ENCODE measurements around the gene PSMB7. TPM values are rescaled to one million over a fixed set of nuclear protein-coding genes. Genes with fewer than 3 reads are reported as not detected.
A peak's percentile ranks its signal among the peaks of the same experiment; 100 is the strongest.

PSMB7 gene
- total and polyA plus RNA-seq, 2 of the 4 experiments (the other 2 are of a cell fraction): 340 to 430 TPM

GRCh38 chr9:124452326-124452725, 37.1 kb upstream of the PSMB7 start:
- no peak for DNase-seq
- intact Hi-C loops (cut with micrococcal nuclease) (no loop called here), dilution Hi-C loops (cut with HindIII; ENCODE audit: low sequenced_read_pairs, unreplicated experiment) (no loop called here), in situ Hi-C loops (cut with MboI; ENCODE audit: low sequenced_read_pairs) (no loop called here)
- Histone ChIP-seq H3K27ac (ENCODE audit: insufficient read depth, low read length) (no peak overlapping the region), H3K27me3 (ENCODE audit: control insufficient read depth, insufficient read depth, low read length) (peaks cover 68% of the 10 kb centered on the region), H3K56ac (ENCODE audit: extremely low read depth, insufficient read depth, low read length) (no peak overlapping the region), H3K79me1 (ENCODE audit: low read depth in 1 of 2, low read length in 2 of 2) (no peaks in the 10 kb centered on the region), H4K91ac (ENCODE audit: insufficient read depth, low read depth, low read length) (no peak overlapping the region), H2AFZ (replicated peaks; ENCODE audit: low read length, poor library complexity) (peak overlapping the region; percentile 24), H3K4me1 (ENCODE audit: control insufficient read depth, insufficient read depth, low read length) (no peaks in the 10 kb centered on the region), H3K23ac (ENCODE audit: low read depth, low read length) (no peak overlapping the region), H2BK20ac (ENCODE audit: low read depth, low read length) (no peak overlapping the region), H2AK9ac (replicated peaks; ENCODE audit: low read depth, low read length, poor library complexity) (no peak overlapping the region), H3K9ac (ENCODE audit: low read depth, low read length) (no peak overlapping the region), H3K14ac (replicated peaks; ENCODE audit: low read depth, low read length) (no peak overlapping the region), H4K8ac (ENCODE audit: low read depth in 2 of 2, low read length in 2 of 2) (no peak overlapping the region), H2BK120ac (ENCODE audit: low read depth, low read length) (no peak overlapping the region), H3K36me3 (ENCODE audit: control insufficient read depth, insufficient read depth, low read length) (no peaks in the 10 kb centered on the region), H3K4me2 (ENCODE audit: low read depth, low read length) (no peak overlapping the region), H2BK5ac (ENCODE audit: low read depth, low read length, poor library complexity, severe bottlenecking) (no peak overlapping the region), H3K4ac (ENCODE audit: low read depth, low read length) (no peak overlapping the region), H4K5ac (ENCODE audit: low read depth, low read length) (no peak overlapping the region), H3K9me3 (ENCODE audit: control insufficient read depth, insufficient read depth, low read length) (no peaks in the 10 kb centered on the region), H2AK5ac (ENCODE audit: low read depth, low read length) (no peak overlapping the region), H4K20me1 (ENCODE audit: insufficient read depth, low read length) (no peaks in the 10 kb centered on the region), H3K9me1 (ENCODE audit: insufficient read depth, low read length) (no peaks in the 10 kb centered on the region), H2BK15ac (ENCODE audit: low read depth, low read length) (no peak overlapping the region), H3K4me3 (ENCODE audit: insufficient read depth, low read depth, low read length) (no peak overlapping the region), H3K18ac (ENCODE audit: low read depth, low read length) (no peak overlapping the region)
- ATAC-seq (ENCODE audit: low read depth): no peak
- 95% methylated on average over 8 of the region's 19 CpGs; no CpG with 5 or more reads in 1 of the 2 experiments for WGBS, 2 experiments (ENCODE audit: extremely low coverage in 2 of 2, insufficient read length in 1 of 2)
- TF ChIP-seq CTCF (conservative IDR thresholded peaks at IDR 0.05; ENCODE audit: low read depth, low read length): no peak
- POLR2A ChIA-PET (ENCODE audit: unreplicated experiment): no interaction called here
- BruUV-seq (replicated peaks): no TSS peak
- CTCF ChIA-PET: no interaction called here
